Effector CD8-positive, alpha-beta T cell (primary cell): ENCODE data around the gene DGCR8.

Source experiments
- DNase-seq: peaks from one replicate; lab custom pipeline; 2025; lab: John Stamatoyannopoulos, UW
- total RNA-seq, 4 experiments: gene quantifications; one replicate each; lab custom pipeline; 2026; lab: John Stamatoyannopoulos, UW

The DGCR8 gene
- 75.0 to 121 (median 102) reads per million in 4 experiments for total RNA-seq

GRCh38 chr22:20079745-20080444, at the start of gene DGCR8:
TSS of gene DGCR8 (plus strand) at chr22:20080241. CDS start at chr22:20085964, 5,723 bp downstream.
- peak; percentile 60 for DNase-seq

GRCh38 chr22:20031732-20032406, 48.2 kb upstream of the DGCR8 start:
- DNase-seq = no peak

DNA sequence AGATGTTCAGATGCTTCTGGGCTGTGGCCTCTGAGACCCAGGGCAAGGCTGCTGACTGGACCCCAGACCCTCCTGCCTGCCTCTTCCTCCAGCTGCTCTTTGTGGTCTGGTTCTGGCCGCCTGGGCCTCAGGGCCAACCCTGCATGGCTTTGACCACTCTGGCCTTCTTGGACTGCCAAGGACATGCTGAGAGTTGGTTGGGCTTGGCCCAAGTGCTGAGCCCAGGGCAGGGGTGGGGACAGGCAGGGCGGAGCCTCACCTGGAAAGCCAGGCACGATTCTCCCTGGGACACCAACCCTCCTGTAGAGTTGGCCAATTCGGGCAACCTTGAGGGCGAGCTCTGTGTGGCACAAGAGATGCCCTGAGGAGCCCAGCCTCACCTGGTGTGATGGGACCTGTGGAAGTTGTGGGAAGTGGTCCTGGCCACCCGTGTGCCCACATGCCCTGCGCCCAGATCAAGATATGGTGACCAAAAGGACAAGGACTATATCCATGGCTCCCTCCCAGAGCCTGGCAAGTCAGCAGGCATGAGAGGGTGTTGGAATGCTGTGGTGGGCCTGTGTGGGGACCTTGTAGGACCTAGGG, 47.5 kb upstream of the DGCR8 start:
- DNase-seq = no peak

DNA sequence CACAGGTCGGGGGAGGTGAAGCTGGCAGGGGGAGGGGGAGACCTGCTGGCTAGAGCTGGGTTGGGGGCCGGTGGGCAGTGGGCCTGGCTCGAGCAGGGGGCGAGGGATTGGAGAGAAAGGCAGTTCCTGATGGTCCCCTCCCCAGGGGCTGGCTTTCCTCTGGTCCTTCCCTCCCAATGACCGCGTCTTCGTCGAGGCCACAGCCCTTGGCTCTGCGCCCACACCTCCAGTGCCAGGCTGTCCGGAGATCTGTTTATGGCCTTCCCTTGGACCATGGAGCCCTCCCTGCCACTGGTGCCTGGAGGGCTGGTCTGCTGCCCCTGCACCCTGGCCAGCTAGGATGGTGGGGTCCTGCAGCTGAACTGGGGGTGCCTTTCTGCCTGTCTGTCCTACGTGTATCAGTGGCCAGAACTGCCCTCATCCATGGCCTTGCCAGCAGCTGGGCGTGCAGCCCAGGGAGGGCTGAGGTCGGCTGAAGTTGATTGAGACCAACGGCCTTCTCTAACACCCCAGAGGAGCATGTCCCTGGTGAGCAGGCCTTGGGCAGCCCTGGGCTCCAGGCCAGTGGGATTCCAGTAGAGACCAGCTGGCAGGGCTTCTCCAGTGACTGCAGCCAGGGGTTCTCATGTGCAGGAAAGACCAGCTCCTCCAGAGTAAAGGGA, 46.9 kb upstream of the DGCR8 start:
- no peak for DNase-seq

- no peak for DNase-seq
These were observed 45.9 kb upstream of the DGCR8 start for GRCh38 chr22:20034143-20034542.

- DNase-seq = no peak
These were observed 44.5 kb upstream of the DGCR8 start for GRCh38 chr22:20035375-20036083.

DNA sequence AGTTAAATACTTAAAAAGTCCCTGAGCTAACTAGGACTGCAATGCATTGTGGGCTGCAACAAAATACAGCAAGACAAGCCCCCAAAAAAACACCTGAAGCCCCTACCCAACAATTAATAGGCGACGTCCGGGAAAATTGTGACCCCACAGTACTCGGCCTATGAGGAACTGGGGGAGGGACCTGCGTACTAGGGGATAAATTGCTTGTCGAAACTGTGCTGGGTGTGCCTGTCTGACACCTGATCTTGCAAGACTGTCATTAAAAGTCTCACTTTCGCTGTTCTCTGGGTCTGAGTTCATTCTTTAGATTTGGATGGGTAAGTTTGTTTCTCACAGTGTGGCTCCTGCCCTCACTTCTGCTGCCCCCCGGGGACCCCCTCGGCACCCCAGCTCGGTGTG, 44.0 kb upstream of the DGCR8 start:
- no peak for DNase-seq

GRCh38 chr22:20036535-20037392, 43.3 kb upstream of the DGCR8 start:
- no peak for DNase-seq

DNA sequence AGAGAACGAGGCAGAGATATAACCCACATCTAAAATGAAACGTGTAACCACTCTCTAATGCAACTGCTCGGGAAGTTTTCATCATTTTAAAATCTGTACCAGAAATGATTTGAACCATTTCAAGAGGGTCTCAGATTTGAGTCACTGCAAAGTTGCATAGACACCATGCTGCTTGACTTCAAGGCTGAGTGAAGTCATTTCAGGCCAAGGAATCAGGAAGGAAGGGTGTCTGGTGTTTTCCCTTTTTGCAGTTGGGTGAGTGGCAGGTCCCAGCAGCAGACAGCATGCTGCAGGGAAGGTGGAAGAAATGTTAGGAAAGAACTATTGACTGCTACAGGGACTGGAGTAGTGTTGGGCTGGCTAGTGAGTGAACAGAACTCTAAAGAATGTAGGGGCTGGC, 42.6 kb upstream of the DGCR8 start:
- no peak for DNase-seq

- DNase-seq = no peak
These were observed 41.5 kb upstream of the DGCR8 start for GRCh38 chr22:20038574-20038973.

DNA sequence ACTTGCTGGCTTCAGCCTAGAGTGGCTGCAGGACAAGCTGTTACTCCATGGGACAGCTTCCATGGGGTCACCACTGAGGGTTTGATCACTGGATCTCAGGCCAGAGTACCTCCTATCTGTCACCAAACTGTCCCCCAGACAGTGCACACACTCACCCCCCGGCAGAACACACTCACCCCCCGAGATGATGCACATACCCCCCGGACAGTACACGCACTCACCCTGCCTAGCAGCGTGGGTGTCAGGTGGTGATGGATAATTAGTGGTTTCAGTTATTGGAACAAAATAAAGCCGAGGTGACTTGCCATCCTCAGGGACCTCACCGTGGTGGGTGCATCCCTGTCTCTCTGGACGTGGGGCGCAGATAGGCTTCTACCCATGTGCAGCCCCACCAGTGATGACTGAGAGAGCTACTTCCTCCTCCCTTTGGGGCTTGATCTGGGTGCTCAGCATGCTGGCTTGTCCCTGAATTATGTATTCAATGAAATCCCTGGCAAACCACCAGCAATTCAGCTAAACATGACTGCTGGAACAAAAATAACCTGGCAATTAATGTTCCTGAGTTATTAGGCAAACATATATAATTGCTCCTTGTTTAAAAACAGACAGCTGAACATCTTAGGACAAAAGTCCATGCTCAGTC, 40.2 kb upstream of the DGCR8 start:
- DNase-seq = no peak

- no peak for DNase-seq
These were observed 39.5 kb upstream of the DGCR8 start for GRCh38 chr22:20040327-20041200.

GRCh38 chr22:20043057-20043996, 36.7 kb upstream of the DGCR8 start:
- no peak for DNase-seq

DNA sequence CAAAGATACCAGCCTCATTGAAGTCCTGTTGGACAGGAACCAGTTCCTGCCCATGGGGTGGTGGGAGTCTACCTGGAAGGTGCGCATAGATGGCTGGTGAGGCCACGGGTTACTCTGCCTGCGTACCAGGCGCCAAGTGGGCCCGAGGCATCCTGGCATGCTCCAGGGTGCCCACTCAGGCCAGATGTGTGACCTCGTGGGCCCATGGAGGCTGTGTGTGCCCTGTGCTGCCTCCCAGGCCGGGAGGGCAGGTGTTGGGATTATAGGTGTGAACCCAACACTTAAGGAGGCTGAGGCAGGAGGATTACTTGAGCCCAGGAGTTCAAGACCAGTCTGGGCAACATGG, 36.1 kb upstream of the DGCR8 start:
- no peak for DNase-seq

GRCh38 chr22:20044495-20045151, 35.4 kb upstream of the DGCR8 start:
- no peak for DNase-seq

DNA sequence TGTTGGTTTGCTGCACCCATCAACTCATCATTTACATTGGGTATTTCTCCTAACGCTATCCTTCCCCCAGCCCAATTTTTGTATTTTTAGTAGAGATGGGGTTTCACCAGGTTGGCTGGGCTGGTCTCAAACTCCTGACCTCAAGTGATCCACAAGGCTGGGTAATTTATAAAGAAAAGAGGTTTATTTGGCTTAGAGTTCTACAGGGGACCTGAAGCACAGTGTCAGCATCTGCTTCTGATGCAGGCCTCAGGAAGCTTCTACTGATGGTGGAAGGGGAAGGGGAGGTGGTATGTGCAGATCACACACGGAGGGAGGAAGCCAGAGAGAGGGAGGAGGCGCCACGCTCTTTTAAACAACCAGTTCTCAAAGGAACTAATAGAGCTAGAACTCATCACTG, 33.3 kb upstream of the DGCR8 start:
- DNase-seq = no peak

GRCh38 chr22:20051927-20052308, 28.1 kb upstream of the DGCR8 start:
- no peak for DNase-seq
